Measurements from ENCODE around the gene MFSD11. TPM values are rescaled to one million over a fixed set of nuclear protein-coding genes. Genes with fewer than 3 reads are reported as not detected.
"Not testable (repeated sequence)": the region's sequence is repeated elsewhere in the genome, so short reads cannot be mapped to it uniquely, and the experiment has no call there.

MFSD11 gene
- 10 to 100 TPM; 21.8 to 27.7 TPM for total RNA-seq

DNA sequence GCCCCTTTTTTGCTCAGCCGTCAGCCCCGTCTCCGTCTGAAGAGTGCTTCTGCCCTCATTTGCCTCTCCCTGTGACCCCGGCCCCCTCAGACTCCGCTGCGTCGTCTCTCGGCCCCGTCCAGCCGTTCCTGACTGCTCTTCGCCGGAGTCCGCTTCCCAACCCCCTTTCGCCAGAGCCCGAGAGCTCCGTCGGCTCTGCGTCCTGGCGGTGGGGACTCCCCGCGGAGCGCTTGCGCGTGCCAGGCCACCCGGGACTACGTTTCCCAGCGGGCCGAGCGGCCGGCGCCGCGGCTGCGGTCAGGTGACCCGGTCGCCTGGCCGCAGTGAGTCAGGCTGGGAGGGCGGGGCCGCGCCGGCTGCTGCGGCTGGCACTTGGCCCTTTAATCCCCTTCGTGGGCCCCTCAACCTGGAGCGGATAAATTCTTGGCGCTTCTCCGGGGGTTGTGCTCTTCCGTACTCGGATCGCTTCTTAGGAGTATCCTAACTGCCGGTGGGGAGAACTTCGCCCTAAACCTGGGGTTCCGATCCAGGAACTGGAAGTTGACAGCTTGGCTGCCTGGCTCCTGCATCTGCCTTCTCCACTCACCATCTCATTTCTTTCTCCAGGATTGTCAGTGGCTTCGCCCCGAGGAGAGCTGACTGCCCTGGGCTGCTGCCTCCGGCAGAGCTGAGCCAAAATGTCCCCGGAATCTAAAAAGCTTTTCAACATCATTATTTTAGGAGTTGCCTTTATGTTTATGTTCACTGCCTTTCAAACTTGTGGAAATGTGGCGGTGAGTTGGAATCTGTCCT is at the start of gene MFSD11:
Gene MFSD11 (plus strand): TSS at position 444 of the 792 bp plus-strand sequence. CDS start 234 bp downstream, at position 678.
- H3K4me1 Mint-ChIP-seq: peaks cover 49% of the 10 kb centered on the region
- CTCF ChIA-PET: interaction anchor here (1.2 to 2.0 kb wide), 3 partner anchors 10 to 215 kb away, joined by 4 to 9 read pairs (median 5); no protein-coding TSS in a partner anchor
- H3K9me3 Mint-ChIP-seq: no peaks in the 10 kb centered on the region
- POLR2A ChIA-PET: interaction anchor here (0.6 to 1.3 kb wide), 4 partner anchors 10 to 371 kb away, joined by 3 to 5 read pairs (median 4); no protein-coding TSS in a partner anchor
- peak within 1 kb of the TSS; percentile 99 for H3K27ac Mint-ChIP-seq
- H3K36me3 Mint-ChIP-seq (ENCODE audit: low read depth): peaks cover 48% of the 10 kb centered on the region
- peak; percentile 91 for DNase-seq
- H3K4me3 Mint-ChIP-seq: peak within 1 kb of the TSS; percentile 88
- no peaks in the 10 kb centered on the region for H3K27me3 Mint-ChIP-seq

DNA sequence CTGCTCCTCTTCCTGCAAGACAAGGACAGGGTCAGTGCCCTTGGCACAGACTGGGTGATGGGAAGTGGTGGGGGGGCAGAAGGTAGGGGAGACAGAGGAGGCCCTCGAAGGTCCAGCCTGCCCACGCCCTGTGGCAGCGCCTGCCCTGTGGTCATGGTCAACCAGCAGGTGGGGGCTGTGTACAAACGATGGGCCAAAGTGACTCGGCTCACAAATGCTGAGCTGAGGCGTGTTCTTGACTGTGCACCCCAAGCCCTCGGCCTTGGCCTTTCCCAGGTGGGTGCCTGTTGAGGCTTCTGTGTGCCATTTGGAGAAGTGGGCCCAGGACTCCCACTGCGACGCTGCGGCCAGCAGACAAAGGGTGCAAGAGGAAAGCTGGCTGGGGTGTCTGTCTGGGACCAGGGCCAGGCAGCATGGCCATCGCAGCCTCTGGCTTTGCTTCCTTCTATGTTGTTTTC is 49.7 kb upstream of the MFSD11 start:
- Mint-ChIP-seq H3K9me3 (no peaks in the 10 kb centered on the region), H3K27me3 (no peaks in the 10 kb centered on the region), H3K4me1 (no peaks in the 10 kb centered on the region), H3K27ac (no peak overlapping the region), H3K36me3 (ENCODE audit: low read depth) (no peaks in the 10 kb centered on the region), H3K4me3 (no peak overlapping the region)
- ChIA-PET POLR2A (no interaction called here), CTCF (interaction anchor here (1.2 kb wide), 1 partner anchor 64 kb away, joined by 3 read pairs; no protein-coding TSS in a partner anchor)
- no peak for DNase-seq

DNA sequence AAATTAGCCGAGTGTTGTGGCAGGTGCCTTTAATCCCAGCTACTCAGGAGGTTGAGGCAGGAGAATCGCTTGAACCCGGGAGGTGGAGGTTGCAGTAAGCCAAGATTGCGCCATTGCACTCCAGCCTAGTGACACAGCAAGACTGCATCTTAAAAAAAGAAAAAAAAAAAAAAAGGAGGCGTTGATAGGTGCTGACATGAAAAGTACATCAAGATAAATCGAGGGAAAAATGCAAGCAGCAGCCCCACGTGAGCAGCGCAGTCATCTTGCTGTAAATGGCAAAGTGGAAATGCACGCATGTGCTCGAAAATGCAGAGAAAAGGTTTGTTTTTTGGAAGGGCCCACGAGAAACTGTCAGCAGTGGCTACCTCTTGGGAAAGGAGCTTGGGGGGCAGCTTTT is 48.1 kb upstream of the MFSD11 start:
- H3K27me3 Mint-ChIP-seq: no peaks in the 10 kb centered on the region
- no peaks in the 10 kb centered on the region for H3K36me3 Mint-ChIP-seq (ENCODE audit: low read depth)
- ChIA-PET POLR2A (no interaction called here), CTCF (interaction anchor here (0.6 to 0.7 kb wide), 2 partner anchors 167 to 1054 kb away, joined by 3 to 4 read pairs; no protein-coding TSS in a partner anchor)
- no peak for DNase-seq
- H3K27ac Mint-ChIP-seq: no peak overlapping the region
- no peak overlapping the region for H3K4me3 Mint-ChIP-seq
- H3K9me3 Mint-ChIP-seq: no peaks in the 10 kb centered on the region
- no peaks in the 10 kb centered on the region for H3K4me1 Mint-ChIP-seq

DNA sequence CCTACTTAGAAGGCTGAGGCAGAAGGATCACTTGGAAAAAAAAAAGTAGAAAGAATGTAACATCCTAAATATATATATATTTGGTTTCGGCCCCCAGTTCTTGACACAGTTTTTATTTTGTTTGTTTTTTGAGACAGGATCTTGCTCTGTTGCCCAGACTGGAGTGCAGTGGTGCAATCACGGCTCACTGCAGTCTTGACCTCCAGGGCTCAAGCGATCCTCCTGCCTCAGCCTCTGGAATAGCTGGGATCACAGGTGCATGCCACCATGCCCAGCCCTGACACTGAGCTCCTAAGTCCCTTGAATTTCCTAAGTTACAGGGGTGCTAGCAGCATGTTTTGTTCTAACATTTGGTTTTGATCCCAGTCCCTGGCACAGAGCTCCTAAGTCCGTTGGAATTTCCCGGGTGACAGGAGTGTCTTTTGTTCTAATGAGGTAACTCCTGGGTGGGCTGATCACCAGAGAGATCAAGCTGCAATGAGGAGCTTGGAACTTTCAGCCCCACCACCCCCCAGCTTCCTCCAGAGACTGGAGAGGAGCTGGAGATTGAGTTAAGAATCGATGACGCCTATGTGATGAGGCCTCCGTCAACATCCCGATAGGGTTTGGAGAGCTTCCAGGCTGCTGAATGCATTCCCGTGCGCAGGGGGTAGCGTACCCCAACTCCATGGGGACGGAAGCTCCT is 47.2 kb upstream of the MFSD11 start:
- no peak overlapping the region for H3K4me3 Mint-ChIP-seq
- ChIA-PET POLR2A (no interaction called here), CTCF (interaction anchor here (0.6 to 1.2 kb wide), 4 partner anchors 9 to 437 kb away, joined by 3 to 7 read pairs (median 4); no protein-coding TSS in a partner anchor)
- no peak overlapping the region for H3K27ac Mint-ChIP-seq
- H3K27me3 Mint-ChIP-seq: no peaks in the 10 kb centered on the region
- H3K36me3 Mint-ChIP-seq (ENCODE audit: low read depth): no peaks in the 10 kb centered on the region
- no peak for DNase-seq
- no peaks in the 10 kb centered on the region for H3K9me3 Mint-ChIP-seq
- H3K4me1 Mint-ChIP-seq: peaks cover 8% of the 10 kb centered on the region

DNA sequence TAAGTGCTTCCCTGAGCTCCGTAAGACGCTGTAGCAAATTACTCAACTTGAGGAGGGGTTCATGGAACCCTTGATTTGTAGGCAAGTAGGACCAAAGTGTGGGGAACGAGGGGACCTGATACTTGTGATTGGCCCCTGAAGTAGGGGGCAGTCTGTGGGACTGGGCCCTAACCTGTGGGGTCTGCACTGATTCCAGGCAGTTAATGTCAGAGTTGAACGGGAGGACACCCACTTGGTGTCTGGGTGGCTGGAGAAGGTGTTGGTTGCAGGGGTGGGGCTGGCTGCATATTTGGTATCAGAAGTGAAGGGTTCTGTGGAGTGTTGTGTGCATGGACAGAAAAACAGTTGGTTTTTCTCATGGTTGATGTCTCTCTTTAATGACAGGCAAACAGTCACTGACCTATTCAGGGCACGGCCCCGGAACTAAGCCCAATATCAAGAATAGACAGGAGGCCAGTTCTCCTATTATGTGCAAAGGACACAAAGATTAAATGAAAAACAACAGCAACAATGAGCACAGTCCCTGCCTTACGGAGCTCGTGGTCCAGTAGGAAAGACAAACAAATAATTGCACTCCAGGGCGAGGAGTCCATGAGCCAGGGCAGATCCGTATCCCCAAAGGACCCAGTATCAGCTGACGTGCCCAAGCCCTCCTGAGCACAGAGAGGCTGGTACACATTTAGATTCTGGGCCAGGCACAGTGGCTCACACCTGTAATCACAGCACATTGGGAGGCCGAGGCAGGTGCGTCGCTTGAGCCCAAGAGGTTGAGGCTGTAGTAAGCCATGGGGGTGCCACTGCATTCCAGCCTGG is 46.3 kb upstream of the MFSD11 start:
- Mint-ChIP-seq H3K9me3 (no peaks in the 10 kb centered on the region), H3K27ac (no peak overlapping the region), H3K36me3 (ENCODE audit: low read depth) (no peaks in the 10 kb centered on the region), H3K4me3 (no peak overlapping the region), H3K4me1 (peaks cover 15% of the 10 kb centered on the region), H3K27me3 (no peaks in the 10 kb centered on the region)
- ChIA-PET CTCF (interaction anchor here (0.6 to 1.2 kb wide), 2 partner anchors 10 to 436 kb away, joined by 3 to 7 read pairs; no protein-coding TSS in a partner anchor), POLR2A (no interaction called here)
- no peak for DNase-seq

DNA sequence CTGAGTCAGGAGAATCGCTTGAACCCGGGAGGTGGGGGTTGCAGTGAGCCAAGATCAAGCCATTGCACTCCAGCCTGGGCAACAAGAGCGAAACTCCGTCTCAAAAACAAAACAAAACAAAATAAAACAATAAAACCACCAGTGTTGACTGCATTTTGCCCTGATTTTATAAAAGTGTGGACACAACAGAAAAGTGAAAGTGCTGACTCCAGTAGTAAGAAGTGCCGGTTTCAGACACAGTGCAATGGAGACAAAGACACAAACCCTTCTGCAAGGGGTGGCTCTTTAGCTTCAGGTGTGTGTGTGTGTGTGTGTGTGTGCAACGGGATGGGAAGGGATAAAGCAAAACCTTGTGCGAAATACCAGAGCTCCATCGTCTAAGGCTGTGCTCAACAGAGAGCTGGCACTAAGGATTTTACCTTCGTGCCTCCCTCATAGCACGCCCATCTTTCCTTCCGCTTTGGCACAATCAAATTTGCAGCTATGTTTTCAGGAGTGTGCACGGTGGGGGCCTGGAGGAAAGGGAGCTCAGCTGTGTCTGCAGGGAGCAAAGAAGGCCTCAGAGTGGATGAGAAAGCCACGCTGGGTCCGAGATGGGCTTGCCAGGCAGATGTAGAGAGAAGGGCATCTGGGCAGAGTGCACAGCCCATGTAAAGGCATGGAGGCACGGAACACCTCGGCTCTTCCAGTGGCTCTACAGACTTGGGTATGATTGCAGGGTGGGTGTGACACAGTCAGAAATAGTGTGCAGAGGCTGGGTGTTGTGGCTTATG is 42.7 kb upstream of the MFSD11 start:
- H3K9me3 Mint-ChIP-seq: no peaks in the 10 kb centered on the region
- ChIA-PET CTCF (interaction anchor here (1.1 to 2.0 kb wide), 2 partner anchors 14 to 18 kb away, joined by 5 to 6 read pairs; no protein-coding TSS in a partner anchor), POLR2A (no interaction called here)
- H3K4me1 Mint-ChIP-seq: peaks cover 30% of the 10 kb centered on the region
- no peaks in the 10 kb centered on the region for H3K36me3 Mint-ChIP-seq (ENCODE audit: low read depth)
- H3K27ac Mint-ChIP-seq: peak overlapping the region; percentile 65
- no peak overlapping the region for H3K4me3 Mint-ChIP-seq
- no peak for DNase-seq
- no peaks in the 10 kb centered on the region for H3K27me3 Mint-ChIP-seq

DNA sequence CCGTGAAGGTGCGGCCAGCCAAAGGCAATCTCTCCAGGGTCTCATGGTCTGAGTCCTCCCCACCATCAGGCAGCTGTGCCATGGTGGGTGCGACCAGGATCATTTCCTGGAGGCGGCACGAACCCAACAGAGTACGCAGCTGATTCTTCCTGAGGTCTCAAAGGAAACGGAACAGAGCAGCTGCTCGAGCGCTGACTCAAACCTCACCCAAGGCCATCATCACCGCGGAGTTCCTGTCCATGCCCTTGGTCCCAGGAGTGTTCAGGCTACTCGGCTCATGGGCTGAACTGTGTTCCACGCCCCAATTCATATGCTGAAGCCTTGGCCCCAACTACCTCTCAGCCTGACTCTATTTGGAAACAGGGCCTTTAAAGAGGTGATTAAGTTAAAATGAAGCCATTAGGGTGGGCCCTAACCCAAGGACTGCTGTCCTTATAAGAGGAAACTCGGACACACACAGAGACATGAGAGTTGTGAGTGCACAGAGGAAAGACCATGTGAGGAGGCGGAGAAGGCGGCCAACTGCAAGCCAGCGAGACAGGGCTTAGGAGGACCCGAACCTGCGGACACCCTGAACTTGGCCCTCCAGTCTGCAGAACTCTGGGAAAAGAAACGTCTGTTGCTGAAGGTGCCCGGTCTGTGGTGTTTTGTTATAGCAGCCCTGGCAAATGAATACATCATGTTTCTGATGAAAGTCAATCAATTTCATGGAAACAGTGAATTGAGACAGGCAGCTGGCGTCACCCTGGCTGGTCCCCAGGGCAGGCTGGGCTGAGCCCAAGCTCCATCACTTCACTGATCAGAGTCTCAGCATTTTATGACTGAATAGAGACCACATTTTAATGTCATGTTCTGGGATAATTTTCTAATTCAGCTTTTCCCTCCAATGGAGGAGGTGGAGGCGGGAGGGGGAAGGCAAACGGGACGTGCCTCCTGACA is 40.9 kb upstream of the MFSD11 start:
- H3K27me3 Mint-ChIP-seq: no peaks in the 10 kb centered on the region
- H3K9me3 Mint-ChIP-seq: no peaks in the 10 kb centered on the region
- H3K4me3 Mint-ChIP-seq: no peak overlapping the region
- no peak overlapping the region for H3K27ac Mint-ChIP-seq
- CTCF ChIA-PET: interaction anchor here (0.7 to 2.0 kb wide), 4 partner anchors 16 to 437 kb away, joined by 3 to 6 read pairs (median 4); no protein-coding TSS in a partner anchor
- H3K36me3 Mint-ChIP-seq (ENCODE audit: low read depth): no peaks in the 10 kb centered on the region
- DNase-seq: no peak
- POLR2A ChIA-PET: no interaction called here
- H3K4me1 Mint-ChIP-seq: peaks cover 30% of the 10 kb centered on the region

DNA sequence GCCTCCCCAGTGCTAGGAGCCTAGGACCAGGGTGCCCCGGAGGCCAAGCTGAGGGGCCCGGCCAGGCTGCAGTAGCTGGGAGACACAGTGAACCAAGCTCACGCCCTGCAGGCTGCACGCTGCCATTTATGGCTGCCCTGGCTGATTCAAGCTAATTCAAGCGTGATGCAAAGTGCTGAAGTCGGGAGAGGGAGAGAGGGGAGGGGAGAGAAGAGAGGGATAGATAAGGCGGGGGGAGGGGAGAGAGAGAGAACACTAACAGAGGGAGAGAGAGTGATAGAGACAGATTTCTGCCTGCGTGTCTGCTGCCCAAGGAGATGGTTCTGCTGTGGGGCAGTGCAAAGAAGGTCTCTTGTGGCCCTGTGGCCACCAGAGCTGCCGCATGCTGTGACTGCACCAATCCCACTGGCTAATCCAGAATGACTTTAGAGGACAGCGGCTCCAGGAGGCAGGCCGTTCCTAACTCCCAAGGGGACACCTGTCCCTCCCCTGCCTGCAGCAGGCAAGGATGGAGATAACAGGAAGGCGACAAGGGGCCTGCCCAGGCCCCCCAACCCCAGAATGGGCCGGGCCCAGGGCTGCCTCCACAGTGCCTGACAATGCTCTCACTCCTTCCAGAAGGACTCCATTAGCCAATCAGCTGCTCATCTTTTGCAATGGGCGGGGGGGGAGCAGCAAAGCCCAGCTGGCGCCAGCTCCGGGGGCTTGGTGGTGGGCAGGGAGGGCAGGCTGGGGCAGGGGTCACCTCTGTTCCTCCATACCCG is 40.0 kb upstream of the MFSD11 start:
- peaks cover 30% of the 10 kb centered on the region for H3K4me1 Mint-ChIP-seq
- H3K27ac Mint-ChIP-seq: no peak overlapping the region
- no peaks in the 10 kb centered on the region for H3K9me3 Mint-ChIP-seq
- H3K4me3 Mint-ChIP-seq: no peak overlapping the region
- DNase-seq: no peak
- H3K27me3 Mint-ChIP-seq: no peaks in the 10 kb centered on the region
- CTCF ChIA-PET: interaction anchor here (0.5 to 2.4 kb wide), 4 partner anchors 10 to 565 kb away, joined by 3 to 10 read pairs (median 4); no protein-coding TSS in a partner anchor
- POLR2A ChIA-PET: no interaction called here
- H3K36me3 Mint-ChIP-seq (ENCODE audit: low read depth): no peaks in the 10 kb centered on the region

DNA sequence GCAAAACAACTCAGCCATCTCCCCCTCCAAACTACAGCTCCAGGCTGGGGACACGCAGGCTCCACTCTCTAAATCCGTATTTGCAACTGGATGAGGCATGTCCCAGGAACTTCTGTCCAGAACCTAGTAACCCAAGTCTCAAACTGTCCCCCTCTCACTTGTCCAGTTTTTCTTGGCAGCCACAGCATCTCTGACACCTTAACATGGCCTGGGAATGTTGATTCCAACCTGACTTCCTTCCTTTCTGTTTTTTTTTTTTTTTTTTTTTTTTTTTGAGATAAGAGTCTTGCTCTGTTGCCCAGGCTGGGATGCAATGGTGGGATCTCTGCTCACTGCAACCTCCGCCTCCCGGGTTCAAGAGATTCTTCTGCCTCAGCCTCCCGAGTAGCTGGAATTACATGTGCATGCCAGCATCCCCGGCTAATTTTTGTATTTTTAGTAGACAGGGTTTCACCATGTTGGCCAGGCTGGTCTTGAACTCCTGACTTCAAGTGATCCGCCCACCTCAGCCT is 39.4 kb upstream of the MFSD11 start:
- POLR2A ChIA-PET; H3K4me3 Mint-ChIP-seq; DNase-seq; H3K27ac Mint-ChIP-seq; H3K36me3 Mint-ChIP-seq (ENCODE audit: low read depth); H3K27me3 Mint-ChIP-seq; H3K9me3 Mint-ChIP-seq: not testable (repeated sequence)
- CTCF ChIA-PET: interaction anchor here (1.6 to 2.4 kb wide), 2 partner anchors 10 to 17 kb away, joined by 4 to 10 read pairs; no protein-coding TSS in a partner anchor
- peaks cover 30% of the 10 kb centered on the region for H3K4me1 Mint-ChIP-seq

DNA sequence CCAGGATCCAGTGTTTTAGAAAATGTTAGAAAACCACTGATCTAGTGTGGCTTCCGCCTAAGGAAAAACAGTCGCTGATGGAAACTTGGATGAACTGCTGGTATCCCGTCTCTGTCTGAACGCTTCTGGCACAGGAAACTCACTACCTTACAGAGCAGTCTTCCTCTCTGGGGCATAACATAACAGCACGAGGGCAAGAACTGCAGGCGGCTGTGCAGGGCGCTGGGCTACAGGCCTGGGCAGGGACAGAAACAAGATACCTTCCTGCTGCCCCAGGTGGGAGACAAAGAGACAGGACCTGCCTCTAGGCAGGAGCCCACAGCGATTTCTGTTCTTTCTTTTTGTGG is 37.7 kb upstream of the MFSD11 start:
- Mint-ChIP-seq H3K27me3 (no peaks in the 10 kb centered on the region), H3K27ac (no peak overlapping the region), H3K9me3 (no peaks in the 10 kb centered on the region), H3K4me1 (peaks cover 27% of the 10 kb centered on the region), H3K36me3 (ENCODE audit: low read depth) (no peaks in the 10 kb centered on the region), H3K4me3 (no peak overlapping the region)
- ChIA-PET CTCF (no interaction called here), POLR2A (no interaction called here)
- DNase-seq: no peak

All from activated CD4-positive, alpha-beta T cell treated with anti-CD3 and anti-CD28 coated beads, Interleukin-2, amount 10 ng/mL, durations not matched to agents 7 days and 5 days (primary cell).